Stomach (tissue), 4 donors: ENCODE measurements around the gene MAPK4.

Source experiments
- CTCF ChIP-seq, 7 experiments: fragments of 450-650 bp in 4 of 7; fragments of 200-600 bp in 3 of 7; sonication (generic) in 3 of 7; IDR thresholded peaks; one replicate each; pipeline ENCODE4 v1.5.1; 2016 to 2019; ENCODE audit warnings: antibody characterized with exemption in 7 of 7, control low read depth in 2 of 7, mild to moderate bottlenecking in 1 of 7
- EP300 ChIP-seq: sonication (generic); formaldehyde crosslinking; IDR thresholded peaks from one replicate; pipeline ENCODE4 v1.6.1; 2017; ENCODE audit warnings: antibody characterized with exemption
- POLR2A ChIP-seq, 4 donors: fragments of 450-650 bp; IDR thresholded peaks; one replicate each; pipeline ENCODE4 v1.6.1; 2016; ENCODE audit warnings: antibody characterized with exemption in 4 of 4, control low read depth in 2 of 4, mild to moderate bottlenecking in 1 of 4, moderate library complexity in 1 of 4
- POLR2AphosphoS5 ChIP-seq, 3 donors: sonication (generic); formaldehyde crosslinking; IDR thresholded peaks; one replicate each; pipeline ENCODE4 v1.6.1; 2016; ENCODE audit warnings: antibody characterized with exemption in 3 of 3

GRCh38 chr18:50628533-50628905 is 68.6 kb downstream of the MAPK4 start:
- TF ChIP-seq CTCF (IDR thresholded peaks at IDR 0.05) (no peak), EP300 (no peak), POLR2AphosphoS5 (IDR thresholded peaks at IDR 0.05) (no peak), POLR2A (IDR thresholded peaks at IDR 0.05) (no peak)
